HepG2 (cell line): ENCODE measurements around the gene PHB1. TPM values are rescaled to one million over a fixed set of nuclear protein-coding genes. Genes with fewer than 3 reads are reported as not detected.
A peak's percentile ranks its signal among the peaks of the same experiment; 100 is the strongest.

Source experiments
- CBFB ChIP-seq: sonication (generic); formaldehyde crosslinking; IDR thresholded peaks from 2 replicates; pipeline ENCODE4 v1.4.0; 2020; ENCODE audit warnings: missing genetic modification reagents
- HDAC1 ChIP-seq: sonication (generic); formaldehyde crosslinking; IDR thresholded peaks from 2 replicates; pipeline ENCODE4 v1.5.1; 2020; ENCODE audit warnings: mild to moderate bottlenecking, missing genetic modification reagents
- HOXA7 ChIP-seq: sonication (generic); formaldehyde crosslinking; IDR thresholded peaks from 2 replicates; pipeline ENCODE4 v1.8.1; 2022; ENCODE audit warnings: mild to moderate bottlenecking, missing genetic modification reagents, moderate library complexity
- JUND ChIP-seq: sonication (generic); formaldehyde crosslinking; IDR thresholded peaks from 2 replicates; pipeline ENCODE4 v1.8.0; 2022; ENCODE audit warnings: mild to moderate bottlenecking, missing genetic modification reagents
- MLXIP ChIP-seq: sonication (generic); formaldehyde crosslinking; IDR thresholded peaks from 2 replicates; pipeline ENCODE4 v1.9.0; 2021; ENCODE audit warnings: missing genetic modification reagents, borderline replicate concordance
- REL ChIP-seq: sonication (generic); formaldehyde crosslinking; conservative IDR thresholded peaks from 2 replicates; pipeline ENCODE4 v1.8.0; 2022; ENCODE audit warnings: mild to moderate bottlenecking, missing genetic modification reagents, moderate library complexity
- RFXANK ChIP-seq: IDR thresholded peaks from 2 replicates; pipeline ENCODE4 v1.6.1; 2016
- ZBTB37 ChIP-seq: sonication (generic); formaldehyde crosslinking; IDR thresholded peaks from 2 replicates; pipeline ENCODE4 v1.4.0; 2020; ENCODE audit warnings: mild to moderate bottlenecking, missing genetic modification reagents
- ZNF10 ChIP-seq: sonication (generic); formaldehyde crosslinking; IDR thresholded peaks from 2 replicates; pipeline ENCODE4 v1.4.0; 2020; ENCODE audit warnings: mild to moderate bottlenecking, low read depth, missing genetic modification reagents, borderline replicate concordance
- ZNF230 ChIP-seq: sonication (generic); formaldehyde crosslinking; IDR thresholded peaks from 2 replicates; pipeline ENCODE4 v1.4.0; 2020; ENCODE audit warnings: mild to moderate bottlenecking, missing genetic modification reagents
- ZNF552 ChIP-seq: sonication (generic); formaldehyde crosslinking; IDR thresholded peaks from 2 replicates; pipeline ENCODE4 v1.9.0; 2022; ENCODE audit warnings: missing genetic modification reagents, mild to moderate bottlenecking, borderline replicate concordance
- ZNF775 ChIP-seq: sonication (generic); formaldehyde crosslinking; IDR thresholded peaks from 2 replicates; pipeline ENCODE4 v1.4.0; 2020; ENCODE audit warnings: missing genetic modification reagents, mild to moderate bottlenecking, moderate library complexity, borderline replicate concordance
- polyA plus RNA-seq, 8 experiments: library from polyadenylated mRNA; depleted of rRNA in 3 of 8; stranded (reverse) in 7 of 8; unstranded in 1 of 8; fragments of >200 nt; fragmentation: Illumina TruSeq in 4 of 8; extraction: Trizol in 4 of 8; gene quantifications; 2 replicates each; pipeline versions ENCODE4 v1.2.1 to v1.2.3, GENCODE V29; 2011 to 2016; ENCODE audit warnings: low read depth in 4 of 8, missing spikeins in 1 of 8, mixed read lengths in 1 of 8; ENCODE audit not compliant: insufficient read depth in 1 of 8
- total RNA-seq, 5 experiments: library from RNA; depleted of rRNA; stranded (reverse); fragments of >200 nt; fragmentation: Illumina TruSeq; extraction: Trizol; gene quantifications; 2 replicates each; pipeline ENCODE4 v1.2.3, GENCODE V29; 2016; ENCODE audit warnings: low read depth in 1 of 5
- TF ChIP-seq, protein P1 (sequence below): sonication (generic); formaldehyde crosslinking; IDR thresholded peaks from 2 replicates; pipeline ENCODE4 v1.4.0; 2020; ENCODE audit warnings: mild to moderate bottlenecking, missing genetic modification reagents
- TF ChIP-seq, protein P2 (sequence below): sonication (generic); formaldehyde crosslinking; IDR thresholded peaks from 2 replicates; pipeline ENCODE4 v1.9.0; 2021; ENCODE audit warnings: missing genetic modification reagents, mild to moderate bottlenecking, borderline replicate concordance
- TF ChIP-seq, protein P3 (sequence below): sonication (generic); formaldehyde crosslinking; IDR thresholded peaks from 2 replicates; pipeline ENCODE4 v1.8.0; 2022; ENCODE audit warnings: mild to moderate bottlenecking, missing genetic modification reagents, moderate library complexity
- TF ChIP-seq, protein P4 (sequence below): sonication (generic); formaldehyde crosslinking; IDR thresholded peaks from 2 replicates; pipeline ENCODE4 v1.4.0; 2020; ENCODE audit warnings: mild to moderate bottlenecking, low read depth, missing genetic modification reagents

The PHB1 gene
- total and polyA plus RNA-seq, 2 of the 13 experiments (the other 11 are each of a cell fraction or from before 2014, with no cell fraction given): 515 to 688 TPM

- TF ChIP-seq HDAC1: no peak
- TF ChIP-seq ZNF230: no peak
- no peak for TF ChIP-seq ZNF775 (CRISPR knock-in tag)
- TF ChIP-seq, protein P1, sequence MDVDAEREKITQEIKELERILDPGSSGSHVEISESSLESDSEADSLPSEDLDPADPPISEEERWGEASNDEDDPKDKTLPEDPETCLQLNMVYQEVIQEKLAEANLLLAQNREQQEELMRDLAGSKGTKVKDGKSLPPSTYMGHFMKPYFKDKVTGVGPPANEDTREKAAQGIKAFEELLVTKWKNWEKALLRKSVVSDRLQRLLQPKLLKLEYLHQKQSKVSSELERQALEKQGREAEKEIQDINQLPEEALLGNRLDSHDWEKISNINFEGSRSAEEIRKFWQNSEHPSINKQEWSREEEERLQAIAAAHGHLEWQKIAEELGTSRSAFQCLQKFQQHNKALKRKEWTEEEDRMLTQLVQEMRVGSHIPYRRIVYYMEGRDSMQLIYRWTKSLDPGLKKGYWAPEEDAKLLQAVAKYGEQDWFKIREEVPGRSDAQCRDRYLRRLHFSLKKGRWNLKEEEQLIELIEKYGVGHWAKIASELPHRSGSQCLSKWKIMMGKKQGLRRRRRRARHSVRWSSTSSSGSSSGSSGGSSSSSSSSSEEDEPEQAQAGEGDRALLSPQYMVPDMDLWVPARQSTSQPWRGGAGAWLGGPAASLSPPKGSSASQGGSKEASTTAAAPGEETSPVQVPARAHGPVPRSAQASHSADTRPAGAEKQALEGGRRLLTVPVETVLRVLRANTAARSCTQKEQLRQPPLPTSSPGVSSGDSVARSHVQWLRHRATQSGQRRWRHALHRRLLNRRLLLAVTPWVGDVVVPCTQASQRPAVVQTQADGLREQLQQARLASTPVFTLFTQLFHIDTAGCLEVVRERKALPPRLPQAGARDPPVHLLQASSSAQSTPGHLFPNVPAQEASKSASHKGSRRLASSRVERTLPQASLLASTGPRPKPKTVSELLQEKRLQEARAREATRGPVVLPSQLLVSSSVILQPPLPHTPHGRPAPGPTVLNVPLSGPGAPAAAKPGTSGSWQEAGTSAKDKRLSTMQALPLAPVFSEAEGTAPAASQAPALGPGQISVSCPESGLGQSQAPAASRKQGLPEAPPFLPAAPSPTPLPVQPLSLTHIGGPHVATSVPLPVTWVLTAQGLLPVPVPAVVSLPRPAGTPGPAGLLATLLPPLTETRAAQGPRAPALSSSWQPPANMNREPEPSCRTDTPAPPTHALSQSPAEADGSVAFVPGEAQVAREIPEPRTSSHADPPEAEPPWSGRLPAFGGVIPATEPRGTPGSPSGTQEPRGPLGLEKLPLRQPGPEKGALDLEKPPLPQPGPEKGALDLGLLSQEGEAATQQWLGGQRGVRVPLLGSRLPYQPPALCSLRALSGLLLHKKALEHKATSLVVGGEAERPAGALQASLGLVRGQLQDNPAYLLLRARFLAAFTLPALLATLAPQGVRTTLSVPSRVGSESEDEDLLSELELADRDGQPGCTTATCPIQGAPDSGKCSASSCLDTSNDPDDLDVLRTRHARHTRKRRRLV (CRISPR knock-in tag): peak; percentile 30; the same call in 1 of the 2 replicates
- no peak for TF ChIP-seq CBFB (CRISPR knock-in tag)
- TF ChIP-seq ZBTB37 (CRISPR knock-in tag): no peak
- TF ChIP-seq MLXIP (CRISPR knock-in tag): no peak
- no peak for TF ChIP-seq ZNF10
- TF ChIP-seq HOXA7 (CRISPR knock-in tag): no peak
- TF ChIP-seq, protein P2, sequence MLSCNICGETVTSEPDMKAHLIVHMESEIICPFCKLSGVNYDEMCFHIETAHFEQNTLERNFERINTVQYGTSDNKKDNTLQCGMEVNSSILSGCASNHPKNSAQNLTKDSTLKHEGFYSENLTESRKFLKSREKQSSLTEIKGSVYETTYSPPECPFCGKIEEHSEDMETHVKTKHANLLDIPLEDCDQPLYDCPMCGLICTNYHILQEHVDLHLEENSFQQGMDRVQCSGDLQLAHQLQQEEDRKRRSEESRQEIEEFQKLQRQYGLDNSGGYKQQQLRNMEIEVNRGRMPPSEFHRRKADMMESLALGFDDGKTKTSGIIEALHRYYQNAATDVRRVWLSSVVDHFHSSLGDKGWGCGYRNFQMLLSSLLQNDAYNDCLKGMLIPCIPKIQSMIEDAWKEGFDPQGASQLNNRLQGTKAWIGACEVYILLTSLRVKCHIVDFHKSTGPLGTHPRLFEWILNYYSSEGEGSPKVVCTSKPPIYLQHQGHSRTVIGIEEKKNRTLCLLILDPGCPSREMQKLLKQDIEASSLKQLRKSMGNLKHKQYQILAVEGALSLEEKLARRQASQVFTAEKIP (CRISPR knock-in tag): no peak
- TF ChIP-seq, protein P3, sequence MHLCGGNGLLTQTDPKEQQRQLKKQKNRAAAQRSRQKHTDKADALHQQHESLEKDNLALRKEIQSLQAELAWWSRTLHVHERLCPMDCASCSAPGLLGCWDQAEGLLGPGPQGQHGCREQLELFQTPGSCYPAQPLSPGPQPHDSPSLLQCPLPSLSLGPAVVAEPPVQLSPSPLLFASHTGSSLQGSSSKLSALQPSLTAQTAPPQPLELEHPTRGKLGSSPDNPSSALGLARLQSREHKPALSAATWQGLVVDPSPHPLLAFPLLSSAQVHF (CRISPR knock-in tag): no peak
- no peak for TF ChIP-seq ZNF552 (CRISPR knock-in tag)
- no peak for TF ChIP-seq REL (CRISPR knock-in tag)
- TF ChIP-seq JUND (CRISPR knock-in tag): no peak
- TF ChIP-seq, protein P4, sequence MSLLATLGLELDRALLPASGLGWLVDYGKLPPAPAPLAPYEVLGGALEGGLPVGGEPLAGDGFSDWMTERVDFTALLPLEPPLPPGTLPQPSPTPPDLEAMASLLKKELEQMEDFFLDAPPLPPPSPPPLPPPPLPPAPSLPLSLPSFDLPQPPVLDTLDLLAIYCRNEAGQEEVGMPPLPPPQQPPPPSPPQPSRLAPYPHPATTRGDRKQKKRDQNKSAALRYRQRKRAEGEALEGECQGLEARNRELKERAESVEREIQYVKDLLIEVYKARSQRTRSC (CRISPR knock-in tag): no peak
- TF ChIP-seq RFXANK: no peak
These were observed 52.0 kb downstream of the PHB1 start (continued) for GRCh38 chr17:49362723-49363117.
